Fibroblast of skin of scalp (primary cell): ENCODE measurements around the gene FBXW7.

Experiments used
- DNase-seq: peaks from one replicate; pipeline ENCODE4 v3.0.0-alpha.2; 2013

FBXW7 gene

GRCh38 chr4:152278505-152279233, 257.2 kb downstream of the FBXW7 start:
- no peak for DNase-seq

- DNase-seq, result no peak
Measured at GRCh38 chr4:152278172-152278504, 257.8 kb downstream of the FBXW7 start.

GRCh38 chr4:152277333-152277732, 258.6 kb downstream of the FBXW7 start:
- DNase-seq, result no peak

GRCh38 chr4:152273343-152273742, 262.5 kb downstream of the FBXW7 start:
- no peak for DNase-seq
